ENCODE measurements around the gene JAZF1.

Gene JAZF1

GRCh38 chr7:27936047-27936767 lies 244.4 kb downstream of the JAZF1 start:
- TF ChIP-seq ZBTB7A (IDR thresholded peaks at IDR 0.05; ENCODE audit: low read depth), result no peak
- no peak for TF ChIP-seq TCF12 (IDR thresholded peaks at IDR 0.05; ENCODE audit: low read depth)
- no peak for TF ChIP-seq CREB1 (IDR thresholded peaks at IDR 0.05; ENCODE audit: low read depth)
- no peak for TF ChIP-seq CEBPB (IDR thresholded peaks at IDR 0.05)
- no peak for TF ChIP-seq REST (IDR thresholded peaks at IDR 0.05; ENCODE audit: low read depth)
- no peak for TF ChIP-seq YY1 (IDR thresholded peaks at IDR 0.05; ENCODE audit: low read depth)
- no peak for TF ChIP-seq USF1 (IDR thresholded peaks at IDR 0.05)
- TF ChIP-seq EP300 (IDR thresholded peaks at IDR 0.05; ENCODE audit: borderline replicate concordance), result no peak

- TF ChIP-seq TCF12 (IDR thresholded peaks at IDR 0.05; ENCODE audit: low read depth) (peak; percentile 98), CEBPB (IDR thresholded peaks at IDR 0.05) (peak; percentile 72), EP300 (IDR thresholded peaks at IDR 0.05; ENCODE audit: borderline replicate concordance) (peak; percentile 99), MAX (IDR thresholded peaks at IDR 0.05) (peak; percentile 75), ZBTB7A (IDR thresholded peaks at IDR 0.05; ENCODE audit: low read depth) (no peak), TAF1 (IDR thresholded peaks at IDR 0.05; ENCODE audit: low read depth) (no peak), EGR1 (IDR thresholded peaks at IDR 0.05) (no peak), YY1 (IDR thresholded peaks at IDR 0.05; ENCODE audit: low read depth) (peak; percentile 57), FOXM1 (IDR thresholded peaks at IDR 0.05; ENCODE audit: borderline replicate concordance, low read depth) (peak; percentile 98), RAD21 (IDR thresholded peaks at IDR 0.05; ENCODE audit: low read depth) (peak; percentile 49), NFIC (IDR thresholded peaks at IDR 0.05) (peak; percentile 99), REST (IDR thresholded peaks at IDR 0.05; ENCODE audit: low read depth) (no peak), TEAD4 (IDR thresholded peaks at IDR 0.05) (peak; percentile 97)
These were observed 246.7 kb downstream of the JAZF1 start for GRCh38 chr7:27933671-27934565.

- TF ChIP-seq FOXM1 (IDR thresholded peaks at IDR 0.05; ENCODE audit: borderline replicate concordance, low read depth), result no peak
- TF ChIP-seq RAD21 (IDR thresholded peaks at IDR 0.05; ENCODE audit: low read depth), result no peak
- TF ChIP-seq TAF1 (IDR thresholded peaks at IDR 0.05; ENCODE audit: low read depth), result no peak
These were observed 249.6 kb downstream of the JAZF1 start for GRCh38 chr7:27930910-27931476.

- TF ChIP-seq USF1 (IDR thresholded peaks at IDR 0.05) (no peak), FOXM1 (IDR thresholded peaks at IDR 0.05; ENCODE audit: borderline replicate concordance, low read depth) (no peak), TEAD4 (IDR thresholded peaks at IDR 0.05) (no peak), MAX (IDR thresholded peaks at IDR 0.05) (no peak), YY1 (IDR thresholded peaks at IDR 0.05; ENCODE audit: low read depth) (no peak), ZBTB7A (IDR thresholded peaks at IDR 0.05; ENCODE audit: low read depth) (no peak), EP300 (IDR thresholded peaks at IDR 0.05; ENCODE audit: borderline replicate concordance) (no peak), REST (IDR thresholded peaks at IDR 0.05; ENCODE audit: low read depth) (no peak), NFIC (IDR thresholded peaks at IDR 0.05) (no peak), RAD21 (IDR thresholded peaks at IDR 0.05; ENCODE audit: low read depth) (no peak), TAF1 (IDR thresholded peaks at IDR 0.05; ENCODE audit: low read depth) (no peak), TCF12 (IDR thresholded peaks at IDR 0.05; ENCODE audit: low read depth) (no peak), EGR1 (IDR thresholded peaks at IDR 0.05) (no peak), CEBPB (IDR thresholded peaks at IDR 0.05) (no peak), CREB1 (IDR thresholded peaks at IDR 0.05; ENCODE audit: low read depth) (no peak)
These were observed 251.5 kb downstream of the JAZF1 start for GRCh38 chr7:27929127-27929526.
